Thymus (tissue), 11 donors: ENCODE results near the gene GSN. TPM values are rescaled to one million over a fixed set of nuclear protein-coding genes. Genes with fewer than 3 reads are reported as not detected.

ENCODE experiments used
- DNase-seq, 9 donors: peaks; one replicate each; pipeline ENCODE4 v3.0.0-alpha.2; 2013; ENCODE audit warnings: low spot score in 9 of 9, low read depth in 6 of 9, missing footprints in 1 of 9
- H3K27ac ChIP-seq, 2 donors: one replicate each; pipeline ENCODE4 v1.5.1; 2013; ENCODE audit warnings: control low read depth in 1 of 2, low read depth in 1 of 2, low read length in 1 of 2, mild to moderate bottlenecking in 1 of 2, moderate library complexity in 1 of 2
- H3K27me3 ChIP-seq, 2 donors: one replicate each; pipeline ENCODE4 v1.5.1; 2013; ENCODE audit warnings: low read length in 1 of 2; ENCODE audit not compliant: control insufficient read depth in 2 of 2, insufficient read depth in 1 of 2
- H3K36me3 ChIP-seq, 2 donors: one replicate each; pipeline ENCODE4 v1.5.1; 2013; ENCODE audit warnings: low read length in 1 of 2, mild to moderate bottlenecking in 1 of 2, moderate library complexity in 1 of 2; ENCODE audit not compliant: control insufficient read depth in 2 of 2, insufficient read depth in 2 of 2
- H3K4me1 ChIP-seq, 2 donors: one replicate each; pipeline ENCODE4 v1.5.1; 2013; ENCODE audit warnings: low read length in 2 of 2; ENCODE audit not compliant: control insufficient read depth in 2 of 2, insufficient read depth in 2 of 2
- H3K4me3 ChIP-seq, 2 donors: one replicate each; pipeline ENCODE4 v1.5.1; 2013; ENCODE audit warnings: low read length in 2 of 2, control low read depth in 1 of 2, mild to moderate bottlenecking in 1 of 2
- H3K9me3 ChIP-seq, 2 donors: one replicate each; pipeline ENCODE4 v1.5.1; 2013; ENCODE audit warnings: low read length in 1 of 2, mild to moderate bottlenecking in 1 of 2; ENCODE audit not compliant: control insufficient read depth in 2 of 2, insufficient read depth in 1 of 2
- WGBS: extraction: QIAGEN DNeasy Blood & Tissue Kit; methylation state at CpG from one replicate; pipeline ENCODE4 v1.1.7; 2013; 5-methylcytosine and 5-hydroxymethylcytosine counted together
- polyA plus RNA-seq: library from polyadenylated mRNA; stranded (reverse); fragments of 200-250 nt; gene quantifications from one replicate; pipeline ENCODE4 v1.2.3, GENCODE V29; 2013
- total RNA-seq: library from RNA; stranded (reverse); fragments of 120-200 nt; gene quantifications from one replicate; pipeline ENCODE4 v1.2.4, GENCODE V29; 2013
- donor health status: healthy.

Gene GSN
- total and polyA plus RNA-seq, 2 donors: 138 to 248 TPM

GRCh38 chr9:121357011-121357410 is 89.0 kb downstream of the GSN start:
- no peaks in the 10 kb centered on the region for H3K36me3 ChIP-seq
- no peak overlapping the region for H3K27ac ChIP-seq
- DNase-seq: no peak
- H3K9me3 ChIP-seq: no peaks in the 10 kb centered on the region
- no peak overlapping the region for H3K4me3 ChIP-seq
- WGBS: 56% methylated on average over 3 of the region's 3 CpGs
- no peaks in the 10 kb centered on the region for H3K27me3 ChIP-seq
- H3K4me1 ChIP-seq: peaks cover 0 to 5% of the 10 kb centered on the region in 2 donors

- 61% methylated on average over 3 of the region's 3 CpGs for WGBS
- H3K4me1 ChIP-seq: peaks cover 0 to 5% of the 10 kb centered on the region in 2 donors
- no peaks in the 10 kb centered on the region for H3K36me3 ChIP-seq
- peak overlapping the region in 1 of 2 donors; percentile 14 for H3K27ac ChIP-seq
- H3K27me3 ChIP-seq: no peaks in the 10 kb centered on the region
- no peaks in the 10 kb centered on the region for H3K9me3 ChIP-seq
- no peak overlapping the region for H3K4me3 ChIP-seq
- no peak for DNase-seq
Observed at GRCh38 chr9:121358751-121359150, 90.8 kb downstream of the GSN start.

- no peak for DNase-seq
- H3K4me1 ChIP-seq: peaks cover 0 to 5% of the 10 kb centered on the region in 2 donors
- WGBS: 75% methylated on average over 3 of the region's 3 CpGs
- peak overlapping the region in 1 of 2 donors; percentile 14 for H3K27ac ChIP-seq
- no peaks in the 10 kb centered on the region for H3K27me3 ChIP-seq
- H3K36me3 ChIP-seq: no peaks in the 10 kb centered on the region
- H3K4me3 ChIP-seq: no peak overlapping the region
- H3K9me3 ChIP-seq: no peaks in the 10 kb centered on the region
Observed at GRCh38 chr9:121359351-121360294, 91.7 kb downstream of the GSN start.

GRCh38 chr9:121360601-121361374 is 92.8 kb downstream of the GSN start:
- no peaks in the 10 kb centered on the region for H3K36me3 ChIP-seq
- H3K4me3 ChIP-seq: no peak overlapping the region
- no peaks in the 10 kb centered on the region for H3K9me3 ChIP-seq
- H3K4me1 ChIP-seq: peaks cover 0 to 5% of the 10 kb centered on the region in 2 donors
- peak overlapping the region in 1 of 2 donors; percentile 15 for H3K27ac ChIP-seq
- no peaks in the 10 kb centered on the region for H3K27me3 ChIP-seq
- no peak for DNase-seq

- WGBS: 85% methylated on average over 2 of the region's 2 CpGs
- Histone ChIP-seq H3K4me1 (peaks cover 0 to 5% of the 10 kb centered on the region in 2 donors), H3K36me3 (no peaks in the 10 kb centered on the region), H3K27ac (peak overlapping the region in 1 of 2 donors; percentile 53), H3K9me3 (no peaks in the 10 kb centered on the region), H3K27me3 (no peaks in the 10 kb centered on the region), H3K4me3 (no peak overlapping the region)
- no peak for DNase-seq
Observed at GRCh38 chr9:121362813-121363621, 95.1 kb downstream of the GSN start.

- no peak for DNase-seq
- no peaks in the 10 kb centered on the region for H3K9me3 ChIP-seq
- H3K4me1 ChIP-seq: peaks cover 0 to 5% of the 10 kb centered on the region in 2 donors
- H3K27ac ChIP-seq: no peak overlapping the region
- no peak overlapping the region for H3K4me3 ChIP-seq
- H3K36me3 ChIP-seq: no peaks in the 10 kb centered on the region
- 97% methylated on average over 1 of the region's 1 CpG for WGBS
- H3K27me3 ChIP-seq: no peaks in the 10 kb centered on the region
Observed at GRCh38 chr9:121363622-121363961, 95.6 kb downstream of the GSN start.

GRCh38 chr9:121364077-121364476 is 96.1 kb downstream of the GSN start:
- DNase-seq: no peak
- no peaks in the 10 kb centered on the region for H3K36me3 ChIP-seq
- no peak overlapping the region for H3K4me3 ChIP-seq
- H3K27me3 ChIP-seq: peaks cover 0 to 2% of the 10 kb centered on the region in 2 donors
- WGBS: 96% methylated on average over 5 of the region's 5 CpGs
- H3K27ac ChIP-seq: no peak overlapping the region
- peaks cover 2 to 8% of the 10 kb centered on the region in 2 donors for H3K4me1 ChIP-seq
- H3K9me3 ChIP-seq: no peaks in the 10 kb centered on the region

- Histone ChIP-seq H3K4me3 (no peak overlapping the region), H3K36me3 (no peaks in the 10 kb centered on the region), H3K27me3 (peaks cover 0 to 10% of the 10 kb centered on the region in 2 donors), H3K9me3 (no peaks in the 10 kb centered on the region), H3K4me1 (peaks cover 10% of the 10 kb centered on the region in 2 donors), H3K27ac (no peak overlapping the region)
- DNase-seq: no peak
Observed at GRCh38 chr9:121364886-121365285, 96.9 kb downstream of the GSN start.
